ENCODE data around the gene DYNC2H1.

- no peak for TF ChIP-seq ZNF530 (tag by site-specific recombination; IDR thresholded peaks at IDR 0.05; ENCODE audit: low read depth)
- TF ChIP-seq CTCF (tag by site-specific recombination; IDR thresholded peaks at IDR 0.05) = no peak
- no peak for TF ChIP-seq ZFP41 (tag by site-specific recombination; IDR thresholded peaks at IDR 0.05; ENCODE audit: borderline replicate concordance)
- no peak for TF ChIP-seq ZSCAN18 (tag by site-specific recombination; IDR thresholded peaks at IDR 0.05)
- no peak for TF ChIP-seq FEZF1 (tag by site-specific recombination; IDR thresholded peaks at IDR 0.05)
Measured at GRCh38 chr11:103358251-103358650, 249.0 kb downstream of the DYNC2H1 start.
